Measurements from ENCODE around the gene CDK5R2. TPM values are rescaled to one million over a fixed set of nuclear protein-coding genes. Genes with fewer than 3 reads are reported as not detected.

Gene CDK5R2
- total and polyA plus RNA-seq, 2 donors from 2014 or later = not detected

- peaks cover 2% of the 10 kb centered on the region for H3K27me3 ChIP-seq (ENCODE audit: control insufficient read depth, insufficient read depth, low read length)
- no peak overlapping the region for H3K4me3 ChIP-seq (ENCODE audit: low read length in 3 of 3)
- FAIRE-seq (no peak), DNase-seq (peak in 1 of 5 donors; percentile 63)
- no peaks in the 10 kb centered on the region for H3K36me3 ChIP-seq (ENCODE audit: control insufficient read depth in 2 of 3, insufficient read depth in 3 of 3, low read length in 3 of 3)
- H3K4me1 ChIP-seq (ENCODE audit: control insufficient read depth in 2 of 3, insufficient read depth in 2 of 3, low read depth in 1 of 3, low read length in 3 of 3) = no peaks in the 10 kb centered on the region
- H3K9me3 ChIP-seq (ENCODE audit: control insufficient read depth in 2 of 3, insufficient read depth in 1 of 3, low read length in 3 of 3) = peaks cover 0 to 4% (median 0%) of the 10 kb centered on the region in 3 donors
- TF ChIP-seq, protein P1, sequence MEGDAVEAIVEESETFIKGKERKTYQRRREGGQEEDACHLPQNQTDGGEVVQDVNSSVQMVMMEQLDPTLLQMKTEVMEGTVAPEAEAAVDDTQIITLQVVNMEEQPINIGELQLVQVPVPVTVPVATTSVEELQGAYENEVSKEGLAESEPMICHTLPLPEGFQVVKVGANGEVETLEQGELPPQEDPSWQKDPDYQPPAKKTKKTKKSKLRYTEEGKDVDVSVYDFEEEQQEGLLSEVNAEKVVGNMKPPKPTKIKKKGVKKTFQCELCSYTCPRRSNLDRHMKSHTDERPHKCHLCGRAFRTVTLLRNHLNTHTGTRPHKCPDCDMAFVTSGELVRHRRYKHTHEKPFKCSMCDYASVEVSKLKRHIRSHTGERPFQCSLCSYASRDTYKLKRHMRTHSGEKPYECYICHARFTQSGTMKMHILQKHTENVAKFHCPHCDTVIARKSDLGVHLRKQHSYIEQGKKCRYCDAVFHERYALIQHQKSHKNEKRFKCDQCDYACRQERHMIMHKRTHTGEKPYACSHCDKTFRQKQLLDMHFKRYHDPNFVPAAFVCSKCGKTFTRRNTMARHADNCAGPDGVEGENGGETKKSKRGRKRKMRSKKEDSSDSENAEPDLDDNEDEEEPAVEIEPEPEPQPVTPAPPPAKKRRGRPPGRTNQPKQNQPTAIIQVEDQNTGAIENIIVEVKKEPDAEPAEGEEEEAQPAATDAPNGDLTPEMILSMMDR (IDR thresholded peaks at IDR 0.05; ENCODE audit: borderline replicate concordance, extremely low read depth, insufficient read depth) = no peak
- intact Hi-C loops (cut with DNase I) = no loop called here
- H3K9ac ChIP-seq (ENCODE audit: low read length in 3 of 3) = no peak overlapping the region
- H3K27ac ChIP-seq (ENCODE audit: low read depth in 2 of 2, low read length in 2 of 2) = no peak overlapping the region
Measured at GRCh38 chr2:218953366-218953954, 6.0 kb upstream of the CDK5R2 start.

GRCh38 chr2:218954541-218955300, 4.7 kb upstream of the CDK5R2 start:
- Histone ChIP-seq H3K4me3 (ENCODE audit: low read length in 3 of 3) (no peak overlapping the region), H3K27me3 (ENCODE audit: control insufficient read depth, insufficient read depth, low read length) (peaks cover 2% of the 10 kb centered on the region), H3K36me3 (ENCODE audit: control insufficient read depth in 2 of 3, insufficient read depth in 3 of 3, low read length in 3 of 3) (no peaks in the 10 kb centered on the region), H3K9ac (ENCODE audit: low read length in 3 of 3) (no peak overlapping the region), H3K9me3 (ENCODE audit: control insufficient read depth in 2 of 3, insufficient read depth in 1 of 3, low read length in 3 of 3) (peaks cover 0 to 4% (median 0%) of the 10 kb centered on the region in 3 donors), H3K27ac (ENCODE audit: low read depth in 2 of 2, low read length in 2 of 2) (no peak overlapping the region), H3K4me1 (ENCODE audit: control insufficient read depth in 2 of 3, insufficient read depth in 2 of 3, low read depth in 1 of 3, low read length in 3 of 3) (peaks cover 0 to 2% (median 0%) of the 10 kb centered on the region in 3 donors)
- intact Hi-C loops (cut with DNase I) = no loop called here
- FAIRE-seq (no peak), DNase-seq (peak in 1 of 5 donors; percentile 37)
- TF ChIP-seq, protein P1 (IDR thresholded peaks at IDR 0.05; ENCODE audit: borderline replicate concordance, extremely low read depth, insufficient read depth) = no peak

GRCh38 chr2:218956039-218956438, 3.4 kb upstream of the CDK5R2 start:
- FAIRE-seq (no peak), DNase-seq (no peak)
- H3K9me3 ChIP-seq (ENCODE audit: control insufficient read depth in 2 of 3, insufficient read depth in 1 of 3, low read length in 3 of 3) = peaks cover 0 to 4% (median 0%) of the 10 kb centered on the region in 3 donors
- H3K9ac ChIP-seq (ENCODE audit: low read length in 3 of 3) = no peak overlapping the region
- H3K36me3 ChIP-seq (ENCODE audit: control insufficient read depth in 2 of 3, insufficient read depth in 3 of 3, low read length in 3 of 3) = no peaks in the 10 kb centered on the region
- peaks cover 0 to 5% (median 0%) of the 10 kb centered on the region in 3 donors for H3K4me1 ChIP-seq (ENCODE audit: control insufficient read depth in 2 of 3, insufficient read depth in 2 of 3, low read depth in 1 of 3, low read length in 3 of 3)
- no peak overlapping the region for H3K4me3 ChIP-seq (ENCODE audit: low read length in 3 of 3)
- no peak overlapping the region for H3K27ac ChIP-seq (ENCODE audit: low read depth in 2 of 2, low read length in 2 of 2)
- TF ChIP-seq, protein P1 (IDR thresholded peaks at IDR 0.05; ENCODE audit: borderline replicate concordance, extremely low read depth, insufficient read depth) = no peak
- H3K27me3 ChIP-seq (ENCODE audit: control insufficient read depth, insufficient read depth, low read length) = peaks cover 8% of the 10 kb centered on the region
- intact Hi-C loops (cut with DNase I) = no loop called here

Measured in kidney (tissue), 14 donors.